Smooth muscle cell (in vitro differentiated cells): ENCODE measurements around the gene POU6F2. TPM values are rescaled to one million over a fixed set of nuclear protein-coding genes. Genes with fewer than 3 reads are reported as not detected.

Experiments used
- DNase-seq: peaks from one replicate; lab custom pipeline; 2025; ENCODE audit not compliant: unreplicated experiment; lab: John Stamatoyannopoulos, UW
- H2AFZ ChIP-seq: fragments of 200-600 bp; sonication (generic); 2 replicates; pipeline ENCODE4 v1.6.0; 2016; ENCODE audit warnings: antibody characterized with exemption, low read depth, mild to moderate bottlenecking
- H3F3A ChIP-seq: fragments of 200-600 bp; sonication (generic); 2 replicates; pipeline ENCODE4 v1.6.0; 2017; ENCODE audit warnings: antibody characterized with exemption, low read depth
- H3K27ac ChIP-seq: fragments of 200-600 bp; sonication (generic); 2 replicates; pipeline ENCODE4 v1.5.1; 2016; ENCODE audit warnings: low read depth, mild to moderate bottlenecking
- H3K27me3 ChIP-seq: fragments of 200-600 bp; sonication (generic); 2 replicates; pipeline ENCODE4 v1.6.1; 2016; ENCODE audit warnings: low read depth, mild to moderate bottlenecking
- H3K36me3 ChIP-seq: fragments of 200-600 bp; sonication (generic); 2 replicates; pipeline ENCODE4 v1.5.1; 2016; ENCODE audit warnings: low read depth
- H3K4me1 ChIP-seq: fragments of 200-600 bp; sonication (generic); 2 replicates; pipeline ENCODE4 v1.5.1; 2016; ENCODE audit warnings: low read depth
- H3K4me2 ChIP-seq: fragments of 200-600 bp; sonication (generic); 2 replicates; pipeline ENCODE4 v1.6.0; 2016; ENCODE audit warnings: mild to moderate bottlenecking
- H3K4me3 ChIP-seq: fragments of 200-600 bp; sonication (generic); 2 replicates; pipeline ENCODE4 v1.5.1; 2016; ENCODE audit warnings: mild to moderate bottlenecking
- H3K79me2 ChIP-seq: fragments of 200-600 bp; sonication (generic); 2 replicates; pipeline ENCODE4 v1.6.0; 2016; ENCODE audit warnings: low read depth, mild to moderate bottlenecking
- H3K9ac ChIP-seq: fragments of 200-600 bp; sonication (generic); 2 replicates; pipeline ENCODE4 v1.6.0; 2016; ENCODE audit warnings: low read depth
- H3K9me3 ChIP-seq: fragments of 200-600 bp; sonication (generic); replicated peaks from 2 replicates; pipeline ENCODE4 v1.5.1; 2016; ENCODE audit warnings: low read depth
- H4K20me1 ChIP-seq: fragments of 200-600 bp; sonication (generic); 2 replicates; pipeline ENCODE4 v1.6.0; 2016; ENCODE audit warnings: low read depth
- CTCF ChIP-seq: fragments of 200-600 bp; sonication (generic); IDR thresholded peaks from 2 replicates; pipeline ENCODE4 v1.5.1; 2017; ENCODE audit warnings: borderline replicate concordance, mild to moderate bottlenecking, antibody characterized with exemption; ENCODE audit not compliant: insufficient read depth, poor library complexity, severe bottlenecking
- WGBS: methylation state at CpG from one replicate; pipeline ENCODE4 v1.1.7; 2016; ENCODE audit warnings: low lambda C conversion rate; 5-methylcytosine and 5-hydroxymethylcytosine counted together
- polyA plus RNA-seq: library from polyadenylated mRNA; unstranded; fragments of >200 nt; fragmentation: Nextera tagmentation; extraction: Ambion mirVana; gene quantifications from 2 replicates; pipeline ENCODE4 v1.2.1, GENCODE V29; 2016
- total RNA-seq: library from RNA; depleted of rRNA; stranded (reverse); fragments of >200 nt; gene quantifications from 2 replicates; pipeline ENCODE4 v1.2.3, GENCODE V29; 2014

The POU6F2 gene
- total and polyA plus RNA-seq, 2 experiments from 2014 or later: 1.2 TPM

- WGBS: 10% methylated on average over 25 of the region's 25 CpGs
- DNase-seq: no peak
- no peak overlapping the region for H3K9ac ChIP-seq
Observed at GRCh38 chr7:39413636-39414223, 436.0 kb downstream of the POU6F2 start.

GRCh38 chr7:39414224-39415035 is 436.7 kb downstream of the POU6F2 start:
- TF ChIP-seq CTCF: no peak
- DNase-seq: peak; percentile 6
- WGBS: 5% methylated on average over 39 of the region's 40 CpGs

More at GRCh38 chr7:39413636-39414223, 436.0 kb downstream of the POU6F2 start:
- Histone ChIP-seq H3K27me3 (no peaks in the 10 kb centered on the region), H3K4me1 (no peaks in the 10 kb centered on the region), H3K79me2 (no peaks in the 10 kb centered on the region), H3F3A (no peaks in the 10 kb centered on the region), H3K4me2 (peak overlapping the region; percentile 95), H3K9me3 (no peaks in the 10 kb centered on the region), H3K27ac (no peak overlapping the region), H3K36me3 (no peaks in the 10 kb centered on the region), H4K20me1 (no peaks in the 10 kb centered on the region), H2AFZ (peak overlapping the region; percentile 89), H3K4me3 (peak overlapping the region; percentile 56)
- no peak for TF ChIP-seq CTCF

GRCh38 chr7:39415091-39415787 is 437.5 kb downstream of the POU6F2 start:
- H3K4me2 ChIP-seq: peak overlapping the region; percentile 95
- H3K36me3 ChIP-seq: no peaks in the 10 kb centered on the region
- no peak for TF ChIP-seq CTCF
- H3F3A ChIP-seq: no peaks in the 10 kb centered on the region
- no peaks in the 10 kb centered on the region for H4K20me1 ChIP-seq
- no peak overlapping the region for H3K27ac ChIP-seq
- no peaks in the 10 kb centered on the region for H3K79me2 ChIP-seq
- H3K9me3 ChIP-seq: no peaks in the 10 kb centered on the region
- no peak overlapping the region for H2AFZ ChIP-seq
- H3K4me1 ChIP-seq: no peaks in the 10 kb centered on the region
- no peak overlapping the region for H3K9ac ChIP-seq
- DNase-seq: no peak
- H3K27me3 ChIP-seq: no peaks in the 10 kb centered on the region
- 92% methylated on average over 13 of the region's 13 CpGs for WGBS
- H3K4me3 ChIP-seq: peak overlapping the region; percentile 56

More at GRCh38 chr7:39414224-39415035, 436.7 kb downstream of the POU6F2 start:
- Histone ChIP-seq H2AFZ (peak overlapping the region; percentile 89), H3K4me1 (no peaks in the 10 kb centered on the region), H3F3A (no peaks in the 10 kb centered on the region), H4K20me1 (no peaks in the 10 kb centered on the region), H3K79me2 (no peaks in the 10 kb centered on the region), H3K4me3 (peak overlapping the region; percentile 56), H3K9ac (no peak overlapping the region), H3K27me3 (no peaks in the 10 kb centered on the region), H3K36me3 (no peaks in the 10 kb centered on the region), H3K9me3 (no peaks in the 10 kb centered on the region), H3K4me2 (peak overlapping the region; percentile 95), H3K27ac (no peak overlapping the region)
